Ascending aorta (tissue), 2 donors: ENCODE data around the gene PLXNA1. TPM values are rescaled to one million over a fixed set of nuclear protein-coding genes. Genes with fewer than 3 reads are reported as not detected.

Source experiments
- DNase-seq, 2 donors: peaks; one replicate each; pipeline ENCODE4 v3.0.0-alpha.2; 2019; ENCODE audit warnings: low spot score in 2 of 2
- H3K27ac ChIP-seq, 2 donors: fragments of 200-600 bp; sonication (generic); one replicate each; pipeline ENCODE4 v1.5.1; 2016 to 2017; ENCODE audit warnings: mild to moderate bottlenecking in 1 of 2
- H3K27me3 ChIP-seq: fragments of 200-600 bp; sonication (generic); one replicate; pipeline ENCODE4 v1.5.1; 2017
- H3K36me3 ChIP-seq, 2 donors: fragments of 200-600 bp; sonication (generic); one replicate each; pipeline ENCODE4 v1.5.1; 2016
- H3K4me1 ChIP-seq, 2 donors: fragments of 200-600 bp; sonication (generic); one replicate each; pipeline ENCODE4 v1.5.1; 2016 to 2017; ENCODE audit warnings: mild to moderate bottlenecking in 1 of 2
- H3K4me3 ChIP-seq, 2 donors: fragments of 200-600 bp; sonication (generic); one replicate each; pipeline ENCODE4 v1.5.1; 2016 to 2017; ENCODE audit warnings: mild to moderate bottlenecking in 1 of 2
- H3K9me3 ChIP-seq, 2 donors: fragments of 200-600 bp; sonication (generic); one replicate each; pipeline ENCODE4 v1.5.1; 2016
- CTCF ChIP-seq, 3 experiments: fragments of 200-600 bp in 2 of 3; fragments of 450-650 bp in 1 of 3; sonication (generic) in 2 of 3; IDR thresholded peaks; one replicate each; pipeline ENCODE4 v1.5.1; 2016 to 2019; ENCODE audit warnings: antibody characterized with exemption in 3 of 3, mild to moderate bottlenecking in 1 of 3, moderate library complexity in 1 of 3
- intact Hi-C: fragments of 100-400 bp; cut with DNase I; formaldehyde crosslinking; loops from one replicate; pipeline ENCODE4 v1.15.1; 2023
- total RNA-seq: library from RNA; depleted of rRNA; stranded (reverse); fragments of >200 nt; gene quantifications from one replicate; pipeline ENCODE4 v1.1.0, GENCODE V29; 2016

Gene PLXNA1
- total RNA-seq, 1 donor from 2014 or later: 79.8 TPM

DNA sequence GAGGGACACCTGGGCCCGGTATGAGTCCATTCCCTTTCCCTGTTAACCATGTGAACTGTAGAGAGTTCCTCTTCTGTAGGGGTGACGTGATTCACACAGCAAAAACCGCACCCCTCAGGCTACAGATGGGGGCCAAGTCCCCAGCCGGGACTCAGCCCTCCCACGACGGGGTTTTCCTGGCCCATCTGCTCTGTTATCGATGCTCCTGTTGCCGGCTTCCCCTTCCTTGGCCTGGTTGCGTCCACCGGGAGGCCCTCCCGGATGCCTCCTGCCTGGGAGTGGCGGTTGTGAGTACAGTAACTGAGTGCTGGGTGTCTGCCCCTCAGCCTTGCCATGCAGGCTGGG, 817 bp upstream of the PLXNA1 start:
- Histone ChIP-seq H3K27me3 (no peaks in the 10 kb centered on the region), H3K36me3 (no peaks in the 10 kb centered on the region), H3K4me1 (peaks cover 11 to 33% of the 10 kb centered on the region in 2 donors), H3K4me3 (peak overlapping the region; percentile 64 to 66), H3K27ac (peak overlapping the region in 1 of 2 donors; percentile 66), H3K9me3 (no peaks in the 10 kb centered on the region)
- intact Hi-C loops: loop anchor here (1.0 to 10.0 kb wide), 7 partner anchors 20 to 563 kb away; no protein-coding TSS in a partner anchor
- no peak for TF ChIP-seq CTCF (IDR thresholded peaks at IDR 0.05)
- peak in 1 of 2 donors; percentile 23 for DNase-seq

GRCh38 chr3:126983276-126983652, 349 bp downstream of the PLXNA1 start:
- TF ChIP-seq CTCF (IDR thresholded peaks at IDR 0.05): peak in 1 of 3 experiments; percentile 23
- Histone ChIP-seq H3K27ac (peak overlapping the region in 1 of 2 donors; percentile 77), H3K9me3 (no peaks in the 10 kb centered on the region), H3K4me3 (peak overlapping the region; percentile 88 to 89), H3K4me1 (peaks cover 11 to 38% of the 10 kb centered on the region in 2 donors), H3K36me3 (no peaks in the 10 kb centered on the region), H3K27me3 (no peaks in the 10 kb centered on the region)
- DNase-seq: no peak
- intact Hi-C loops: loop anchor here (1.0 to 10.0 kb wide), 6 partner anchors 32 to 562 kb away; no protein-coding TSS in a partner anchor

GRCh38 chr3:126983653-126984390, 907 bp downstream of the PLXNA1 start:
- peaks cover 3 to 4% of the 10 kb centered on the region in 2 donors for H3K36me3 ChIP-seq
- no peak for DNase-seq
- TF ChIP-seq CTCF (IDR thresholded peaks at IDR 0.05): peak in 1 of 3 experiments; percentile 1
- H3K27ac ChIP-seq: peak overlapping the region; percentile 77 to 84
- intact Hi-C loops: loop anchor here (1.0 to 10.0 kb wide), 6 partner anchors 31 to 561 kb away; no protein-coding TSS in a partner anchor
- H3K9me3 ChIP-seq: no peaks in the 10 kb centered on the region
- no peaks in the 10 kb centered on the region for H3K27me3 ChIP-seq
- H3K4me1 ChIP-seq: peaks cover 11 to 38% of the 10 kb centered on the region in 2 donors
- H3K4me3 ChIP-seq: peak overlapping the region; percentile 88 to 89

DNA sequence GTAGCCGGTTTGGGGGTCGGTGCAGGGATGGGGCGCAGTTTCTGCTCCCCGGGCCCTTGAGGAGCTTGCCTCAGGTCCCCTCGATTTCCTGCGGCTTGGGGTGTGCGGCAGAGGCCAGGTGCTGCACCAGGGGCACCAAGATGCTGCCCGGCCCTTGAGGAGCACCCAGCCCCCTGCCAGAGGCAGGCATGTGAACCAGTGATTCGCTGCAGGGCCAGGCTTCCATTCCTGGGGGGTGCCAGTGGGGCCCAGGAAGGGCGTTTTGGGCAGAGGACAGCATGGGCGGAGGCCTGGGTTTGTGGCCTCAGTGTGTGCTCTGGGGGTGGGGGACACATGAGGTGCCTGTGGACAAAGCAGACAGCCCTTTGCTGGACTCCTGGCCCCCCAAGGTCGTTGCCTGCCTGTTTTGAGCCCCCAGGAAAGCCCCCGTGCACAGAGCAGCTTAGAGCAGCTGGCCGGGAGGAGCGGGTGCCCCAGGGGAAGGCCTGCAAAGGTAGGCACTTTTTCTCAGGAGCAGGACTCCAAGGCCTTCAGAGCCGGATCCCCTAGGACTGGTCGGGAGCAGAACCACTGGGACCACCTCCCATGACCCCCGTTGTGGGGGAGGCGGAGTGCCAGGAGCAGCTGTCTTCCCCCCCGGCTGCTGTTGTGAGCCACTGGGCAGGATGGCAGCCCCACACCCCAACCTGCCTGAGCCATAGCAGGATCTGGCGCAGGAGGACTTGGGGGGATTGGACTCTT, 1.6 kb downstream of the PLXNA1 start:
- Histone ChIP-seq H3K36me3 (peaks cover 10 to 12% of the 10 kb centered on the region in 2 donors), H3K4me1 (peaks cover 11 to 41% of the 10 kb centered on the region in 2 donors), H3K9me3 (no peaks in the 10 kb centered on the region), H3K4me3 (peak overlapping the region; percentile 88 to 89), H3K27ac (peak overlapping the region; percentile 77 to 84), H3K27me3 (no peaks in the 10 kb centered on the region)
- no peak for TF ChIP-seq CTCF (IDR thresholded peaks at IDR 0.05)
- intact Hi-C loops: loop anchor here (5.0 to 10.0 kb wide), 3 partner anchors 57 to 560 kb away; no protein-coding TSS in a partner anchor
- DNase-seq: no peak

- intact Hi-C loops: loop anchor here (10.0 kb wide), 1 partner anchor 559 kb away; no protein-coding TSS in a partner anchor
- TF ChIP-seq CTCF (IDR thresholded peaks at IDR 0.05): no peak
- Histone ChIP-seq H3K4me1 (peaks cover 11 to 46% of the 10 kb centered on the region in 2 donors), H3K27me3 (no peaks in the 10 kb centered on the region), H3K27ac (peak overlapping the region; percentile 77 to 84), H3K36me3 (peaks cover 18 to 20% of the 10 kb centered on the region in 2 donors), H3K9me3 (no peaks in the 10 kb centered on the region), H3K4me3 (peak overlapping the region in 1 of 2 donors; percentile 88)
- no peak for DNase-seq
Observed at GRCh38 chr3:126985132-126985985, 2.4 kb downstream of the PLXNA1 start.
